WI38 (cell line): ENCODE measurements around the gene OTUB1.
A peak's percentile ranks its signal among the peaks of the same experiment; 100 is the strongest.

Experiments used
- H3K4me3 ChIP-seq: 2 replicates; pipeline ENCODE4 v1.5.1; 2011; ENCODE audit warnings: low read depth, mild to moderate bottlenecking, control low read depth, low read length
- TF ChIP-seq, protein P1 (sequence below): IDR thresholded peaks from 2 replicates; pipeline ENCODE4 v1.5.1; 2012; ENCODE audit warnings: low read depth, mild to moderate bottlenecking, control low read depth, low read length

The OTUB1 gene

DNA sequence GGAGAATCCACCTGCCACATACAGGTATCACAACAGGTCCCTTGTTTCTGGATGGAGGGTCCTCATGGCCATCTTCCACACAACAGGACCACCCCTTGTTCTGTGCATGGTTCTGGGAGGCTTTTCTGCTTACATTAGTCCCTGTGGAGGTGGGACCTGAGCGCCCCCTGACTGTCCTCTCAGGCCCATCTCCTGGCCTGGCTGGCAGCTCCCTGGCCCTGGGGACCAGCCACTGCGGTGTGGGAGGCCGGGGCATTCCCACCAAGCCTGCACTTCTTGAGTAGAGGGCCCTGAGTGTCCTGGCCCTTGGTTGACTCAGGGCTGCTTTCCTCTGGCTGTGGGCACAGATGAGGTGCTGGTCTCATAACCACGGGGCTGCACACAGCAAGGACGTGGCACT lies 6.8 kb upstream of the OTUB1 start:
- TF ChIP-seq, protein P1, sequence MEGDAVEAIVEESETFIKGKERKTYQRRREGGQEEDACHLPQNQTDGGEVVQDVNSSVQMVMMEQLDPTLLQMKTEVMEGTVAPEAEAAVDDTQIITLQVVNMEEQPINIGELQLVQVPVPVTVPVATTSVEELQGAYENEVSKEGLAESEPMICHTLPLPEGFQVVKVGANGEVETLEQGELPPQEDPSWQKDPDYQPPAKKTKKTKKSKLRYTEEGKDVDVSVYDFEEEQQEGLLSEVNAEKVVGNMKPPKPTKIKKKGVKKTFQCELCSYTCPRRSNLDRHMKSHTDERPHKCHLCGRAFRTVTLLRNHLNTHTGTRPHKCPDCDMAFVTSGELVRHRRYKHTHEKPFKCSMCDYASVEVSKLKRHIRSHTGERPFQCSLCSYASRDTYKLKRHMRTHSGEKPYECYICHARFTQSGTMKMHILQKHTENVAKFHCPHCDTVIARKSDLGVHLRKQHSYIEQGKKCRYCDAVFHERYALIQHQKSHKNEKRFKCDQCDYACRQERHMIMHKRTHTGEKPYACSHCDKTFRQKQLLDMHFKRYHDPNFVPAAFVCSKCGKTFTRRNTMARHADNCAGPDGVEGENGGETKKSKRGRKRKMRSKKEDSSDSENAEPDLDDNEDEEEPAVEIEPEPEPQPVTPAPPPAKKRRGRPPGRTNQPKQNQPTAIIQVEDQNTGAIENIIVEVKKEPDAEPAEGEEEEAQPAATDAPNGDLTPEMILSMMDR = no peak
- no peak overlapping the region for H3K4me3 ChIP-seq

DNA sequence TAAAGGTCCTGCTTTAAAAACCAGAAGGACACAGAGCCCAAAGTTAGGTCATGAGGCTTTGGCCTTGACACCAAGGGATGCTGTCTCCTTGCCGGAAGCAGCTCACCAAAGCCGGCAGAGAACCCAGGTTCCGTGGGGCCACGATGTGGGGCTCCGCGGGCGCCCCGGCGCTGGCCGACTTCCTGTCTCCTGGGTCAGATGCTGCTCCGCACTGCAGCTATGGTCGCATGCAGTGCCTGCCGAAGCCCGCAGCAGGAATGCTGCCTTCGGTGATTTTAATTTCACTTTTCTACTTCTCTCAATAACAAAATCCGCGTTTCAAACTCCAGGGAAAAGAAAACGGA lies 454 bp upstream of the OTUB1 start:
- TF ChIP-seq, protein P1 = no peak
- peak overlapping the region; percentile 92 for H3K4me3 ChIP-seq

DNA sequence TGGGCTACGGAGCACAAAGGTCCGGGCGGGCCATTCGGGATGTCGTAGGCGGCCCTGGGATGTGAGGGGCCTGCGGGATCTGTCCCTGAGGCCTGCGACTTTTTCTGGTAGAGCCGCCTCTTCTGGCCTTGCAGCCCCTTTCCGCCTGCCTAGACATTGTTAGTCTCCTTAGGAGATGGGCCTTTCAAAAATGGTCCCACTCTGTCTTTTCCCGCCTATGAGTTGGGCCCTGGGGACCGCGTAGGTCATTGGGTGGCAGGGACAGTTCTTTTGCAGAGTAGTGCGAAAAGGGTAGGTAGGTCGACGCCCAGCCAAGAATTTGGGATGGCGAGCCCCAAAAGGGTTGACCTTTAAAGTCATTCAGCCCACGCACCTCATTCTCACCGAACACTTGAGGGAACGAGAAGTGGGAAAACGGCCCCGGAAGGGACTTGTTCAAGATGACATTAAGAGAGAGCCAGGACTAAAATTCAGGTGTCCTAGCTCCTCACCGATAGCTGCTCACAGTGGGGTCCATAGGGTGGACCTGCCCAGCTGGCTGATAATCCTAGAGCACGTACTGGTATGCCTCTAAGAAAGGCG lies 785 bp downstream of the OTUB1 start:
- H3K4me3 ChIP-seq = peak overlapping the region; percentile 92
- TF ChIP-seq, protein P1 = no peak

DNA sequence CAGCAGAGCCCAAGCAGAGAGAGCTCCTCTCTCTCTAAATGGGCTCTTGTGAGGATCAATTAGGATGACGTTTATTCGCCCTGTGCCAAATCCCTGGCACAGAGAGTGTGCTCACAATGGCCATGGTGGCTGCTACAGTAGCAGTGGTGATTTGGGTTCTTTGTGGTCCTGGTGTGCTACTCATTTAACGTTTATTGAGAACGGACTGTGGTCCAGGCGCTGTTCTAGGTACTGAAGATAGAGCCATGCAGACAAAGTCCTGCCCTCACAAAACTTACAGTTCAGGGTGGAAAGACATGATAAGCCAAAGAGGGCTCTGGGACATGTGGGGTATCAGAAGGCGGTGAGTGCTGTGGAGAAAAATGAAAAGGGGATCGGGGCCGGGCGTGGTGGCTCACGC lies 5.3 kb downstream of the OTUB1 start:
- TF ChIP-seq, protein P1 = no peak
- H3K4me3 ChIP-seq = no peak overlapping the region

DNA sequence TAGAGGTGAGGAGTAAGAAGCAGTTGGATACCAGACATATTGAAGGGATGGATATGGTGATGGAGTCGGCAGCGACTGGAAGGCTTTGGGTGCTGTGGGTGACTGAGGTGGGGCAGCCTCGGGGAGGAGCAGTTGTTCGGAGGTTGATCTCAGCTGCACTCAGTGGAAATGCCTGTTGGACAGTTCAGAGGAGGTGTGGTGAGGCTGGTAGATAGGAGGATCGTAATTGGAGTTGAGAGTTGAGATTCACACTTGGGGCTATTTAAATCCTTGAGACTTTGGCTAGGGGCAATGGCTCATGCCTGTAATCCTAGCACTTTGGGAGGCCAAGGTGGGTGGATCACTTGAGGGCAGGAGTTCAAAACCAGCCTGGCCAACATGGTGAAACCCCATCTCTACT lies 6.9 kb downstream of the OTUB1 start:
- TF ChIP-seq, protein P1 = no peak
- H3K4me3 ChIP-seq = no peak overlapping the region

DNA sequence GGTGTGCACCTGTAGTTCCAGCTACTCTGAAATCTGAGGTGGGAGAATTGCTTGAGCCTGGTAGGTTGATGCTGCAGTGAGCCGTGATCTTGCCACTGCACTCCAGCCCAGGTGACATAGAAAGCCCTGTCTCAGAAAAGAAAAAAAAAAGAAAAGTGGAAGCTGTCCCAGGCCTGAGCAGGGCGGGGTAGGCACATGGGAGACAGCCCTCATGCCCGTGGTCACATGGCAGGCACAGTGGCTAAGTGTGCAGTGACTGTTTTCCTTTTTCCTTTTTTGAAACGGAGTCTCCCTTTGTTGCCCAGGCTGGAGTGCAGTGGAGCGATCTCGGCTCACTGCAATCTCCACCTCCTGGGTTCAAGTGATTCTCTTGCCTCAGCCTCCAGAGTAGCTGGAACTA lies 7.8 kb downstream of the OTUB1 start:
- TF ChIP-seq, protein P1 = no peak
- H3K4me3 ChIP-seq = no peak overlapping the region

DNA sequence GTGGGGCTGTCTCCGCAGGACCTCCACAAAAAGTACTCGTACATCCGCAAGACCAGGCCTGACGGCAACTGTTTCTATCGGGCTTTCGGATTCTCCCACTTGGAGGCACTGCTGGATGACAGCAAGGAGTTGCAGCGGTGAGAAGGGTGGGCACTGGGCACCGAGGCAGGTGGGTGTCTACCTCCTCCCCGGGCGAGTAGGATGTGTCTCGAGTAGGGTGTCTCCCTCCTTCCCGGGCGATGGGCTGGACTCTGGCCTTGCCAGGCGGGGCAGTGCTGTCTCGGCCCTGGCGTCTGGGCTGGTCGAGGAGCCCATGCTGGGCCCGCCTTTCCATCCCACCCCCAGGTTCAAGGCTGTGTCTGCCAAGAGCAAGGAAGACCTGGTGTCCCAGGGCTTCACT lies 10.3 kb downstream of the OTUB1 start:
- TF ChIP-seq, protein P1 = no peak

More for the DNA sequence above, 10.3 kb downstream of the OTUB1 start:
- no peak overlapping the region for H3K4me3 ChIP-seq
